GM19468 (cell line): ENCODE data around the gene MSX1.

ENCODE experiments used
- ATAC-seq: cut with Tn5 transposase; IDR thresholded peaks from one replicate; pipeline ENCODE4 v1.9.1; 2021; ENCODE audit warnings: mild to moderate bottlenecking, moderate library complexity, moderate number of reproducible peaks; ENCODE audit not compliant: unreplicated experiment; ENCODE audit errors: extremely low read depth

The MSX1 gene

GRCh38 chr4:4868040-4868757 is 8.7 kb downstream of the MSX1 start:
- ATAC-seq, result no peak

DNA sequence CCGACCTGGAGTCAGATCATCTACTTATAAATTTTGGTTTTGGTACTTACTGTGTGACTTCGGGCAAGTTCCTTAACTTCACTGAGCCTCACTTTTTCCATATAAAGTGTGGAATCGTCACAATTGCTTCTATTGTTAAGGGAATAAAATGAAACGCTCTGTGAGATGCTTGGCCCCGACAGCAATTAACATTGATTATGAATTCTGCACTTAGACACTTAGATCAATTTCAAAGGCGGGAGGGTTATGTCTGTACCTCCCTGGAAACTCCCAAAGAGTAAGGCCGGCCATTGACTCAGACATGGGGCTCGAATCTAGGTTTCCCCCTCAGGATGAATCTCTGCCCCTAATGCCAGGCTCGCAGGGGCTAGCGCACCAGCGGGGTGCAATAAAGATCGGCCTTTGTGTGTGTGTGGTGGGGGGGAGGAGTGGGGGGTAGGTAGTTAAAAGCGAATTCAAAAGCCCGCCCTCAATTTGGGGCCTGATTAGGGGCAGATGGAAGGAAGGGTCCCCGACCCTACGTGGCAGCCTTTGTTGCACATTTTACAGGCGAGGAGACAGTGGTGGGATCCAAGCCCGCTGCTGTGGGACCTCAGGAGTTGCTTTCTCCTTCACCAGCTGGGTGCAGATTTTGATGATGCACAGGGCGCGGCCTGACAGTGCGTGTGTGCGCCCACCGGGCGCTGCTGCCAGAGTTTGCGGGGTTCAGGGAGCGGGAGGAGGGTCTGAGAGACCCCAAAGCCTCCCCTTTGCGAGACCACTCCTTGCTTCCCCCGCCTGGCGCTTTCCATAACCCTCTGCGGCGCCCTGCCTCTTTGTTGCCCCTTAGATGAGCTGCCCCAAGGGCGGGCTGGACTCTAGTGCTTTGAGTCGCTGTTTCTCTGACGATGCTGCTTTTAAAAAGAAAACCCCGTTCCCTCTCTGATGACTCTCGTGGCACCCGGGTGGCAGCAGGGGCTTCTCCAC is 9.6 kb downstream of the MSX1 start:
- ATAC-seq, result no peak

DNA sequence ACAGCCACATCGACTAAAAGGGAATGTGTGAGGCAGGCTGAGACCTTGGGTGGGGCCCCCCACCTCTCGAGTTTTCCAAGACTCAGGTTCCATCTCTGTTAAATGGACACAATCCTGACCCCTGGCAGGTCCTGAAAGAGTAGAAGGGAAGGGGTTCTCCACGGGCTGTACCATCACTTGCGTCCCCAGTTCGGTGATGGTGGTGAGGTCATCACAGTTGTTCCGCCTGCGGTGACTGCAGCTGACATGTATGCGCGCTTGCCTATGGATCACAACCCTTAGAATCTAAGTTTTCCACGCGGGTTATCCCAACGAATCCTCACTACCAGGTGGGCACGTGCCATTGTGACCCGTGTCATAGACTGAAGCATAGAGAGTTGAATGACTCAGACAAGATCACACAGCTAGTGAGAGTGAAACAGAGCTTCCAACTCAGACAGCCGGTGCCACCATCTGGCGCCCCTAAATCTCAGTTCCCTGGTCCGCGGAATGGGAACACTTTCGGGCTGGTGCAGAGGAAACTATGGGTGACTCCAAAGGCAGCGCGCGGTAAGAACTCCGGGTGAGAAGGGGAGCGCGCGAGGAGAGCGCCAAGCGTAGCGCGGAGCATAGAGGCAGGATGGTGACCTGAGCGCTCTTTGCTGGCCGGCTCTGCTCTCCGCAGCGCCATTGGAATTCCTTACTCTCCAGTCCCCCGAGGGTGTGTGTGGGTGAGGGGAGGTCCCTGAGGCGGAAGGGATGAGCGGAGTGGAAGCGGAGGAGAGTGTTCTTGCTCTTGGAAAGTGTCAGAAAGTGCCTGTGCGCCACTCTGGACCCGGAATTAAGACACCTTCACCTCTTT is 10.5 kb downstream of the MSX1 start:
- ATAC-seq, result no peak

- ATAC-seq, result no peak
Observed at GRCh38 chr4:4870576-4871241, 11.2 kb downstream of the MSX1 start.

DNA sequence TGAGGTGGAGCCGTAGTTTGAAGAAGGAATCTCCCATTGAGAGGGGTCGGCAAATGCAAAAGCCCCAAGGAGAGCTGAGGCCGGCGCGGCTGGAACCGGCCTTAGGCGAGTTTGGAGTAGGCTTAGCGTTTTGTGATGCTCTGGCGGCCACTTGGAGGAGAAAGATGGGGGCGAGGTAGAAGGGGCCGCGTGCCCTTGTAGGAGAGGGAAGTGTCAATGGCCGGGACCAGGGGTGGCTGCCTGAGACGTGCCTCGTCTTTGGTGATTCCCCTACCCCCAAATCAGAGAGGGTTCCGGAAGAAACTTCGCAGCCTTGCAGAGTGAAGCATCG is 11.7 kb downstream of the MSX1 start:
- no peak for ATAC-seq

DNA sequence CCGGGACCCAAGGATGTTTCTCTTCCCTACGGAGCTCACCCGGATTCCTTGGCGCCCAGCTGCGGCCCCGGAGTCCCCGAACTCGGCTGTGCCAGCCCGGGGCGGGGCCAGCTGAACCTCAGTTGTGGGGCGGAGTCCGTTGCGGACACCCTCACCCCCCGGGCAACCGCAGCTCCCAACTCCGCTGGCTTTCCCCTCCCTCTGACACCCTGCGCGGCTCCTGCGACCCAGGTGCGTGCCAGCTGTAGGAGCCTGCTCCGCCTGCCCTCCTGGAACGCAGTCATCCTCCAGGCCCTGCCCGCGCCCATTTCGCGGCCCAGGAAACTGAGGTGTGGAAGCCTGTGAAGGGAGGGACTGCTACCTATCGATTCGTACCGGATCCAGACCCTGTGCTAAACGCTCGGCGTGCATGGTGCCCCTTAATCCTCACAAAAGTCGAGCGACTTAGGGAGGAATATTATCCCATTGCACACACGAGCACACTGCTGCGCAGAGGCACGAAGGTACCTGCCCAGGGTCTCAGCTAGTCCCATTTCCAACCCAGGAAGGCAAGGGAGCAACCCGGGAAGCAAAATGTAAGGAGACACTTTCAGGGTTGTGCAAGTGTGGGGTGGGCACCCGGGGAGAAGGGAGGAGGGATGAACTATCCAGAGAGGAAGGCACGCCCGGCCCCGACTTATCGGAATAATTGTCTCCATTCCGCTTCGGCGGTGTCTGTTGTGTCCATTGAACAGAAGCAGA is 12.3 kb downstream of the MSX1 start:
- no peak for ATAC-seq

DNA sequence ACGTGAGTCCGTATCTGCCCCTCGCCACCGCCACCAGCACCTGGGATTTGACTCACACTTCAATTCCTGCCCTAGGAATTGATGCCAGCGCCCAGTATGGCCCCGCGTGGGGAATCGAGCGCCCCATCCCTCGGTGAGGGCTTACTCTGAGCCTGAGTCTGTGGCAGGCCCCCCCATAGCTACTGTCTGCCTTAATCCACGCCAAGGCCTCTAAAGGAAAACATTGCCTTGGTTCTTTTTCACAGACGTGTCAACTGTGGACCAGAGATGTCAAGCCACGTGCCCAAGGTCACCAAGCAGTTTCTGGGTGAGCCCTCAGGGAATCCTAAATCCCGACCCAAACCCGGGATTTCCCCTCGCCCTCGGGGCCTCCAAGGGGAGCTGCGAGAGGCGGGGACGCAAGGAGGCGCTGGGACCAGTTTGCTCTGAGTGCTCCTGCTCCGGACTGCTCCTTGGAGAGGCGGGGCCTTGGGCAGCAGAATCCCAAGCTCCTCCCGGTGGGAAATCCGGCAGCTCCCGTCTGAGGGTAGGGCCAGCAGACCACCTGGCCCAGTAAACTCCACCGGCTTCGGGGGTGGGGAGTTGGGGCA is 12.9 kb downstream of the MSX1 start:
- ATAC-seq, result no peak

- no peak for ATAC-seq
Observed at GRCh38 chr4:4873203-4873602, 13.7 kb downstream of the MSX1 start.

DNA sequence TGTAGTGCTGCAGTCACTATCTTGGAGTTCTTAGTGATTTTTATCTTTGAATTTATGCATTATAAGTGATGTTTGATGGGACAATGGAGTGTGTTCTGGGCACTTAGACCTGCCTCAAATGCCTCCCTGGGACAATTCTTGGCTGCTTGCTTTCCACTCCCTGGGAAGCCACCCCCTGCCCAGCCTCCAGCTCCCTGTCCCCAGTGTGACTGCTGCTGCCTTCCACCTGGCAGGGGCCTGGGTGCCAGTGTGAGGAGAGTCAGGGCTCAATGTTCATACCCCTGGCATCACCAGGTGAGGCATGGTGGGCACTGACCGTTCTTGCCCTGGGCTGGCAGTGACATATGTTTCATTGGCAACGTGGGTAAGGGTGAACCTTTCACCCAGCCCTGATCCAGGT is 14.8 kb downstream of the MSX1 start:
- no peak for ATAC-seq

DNA sequence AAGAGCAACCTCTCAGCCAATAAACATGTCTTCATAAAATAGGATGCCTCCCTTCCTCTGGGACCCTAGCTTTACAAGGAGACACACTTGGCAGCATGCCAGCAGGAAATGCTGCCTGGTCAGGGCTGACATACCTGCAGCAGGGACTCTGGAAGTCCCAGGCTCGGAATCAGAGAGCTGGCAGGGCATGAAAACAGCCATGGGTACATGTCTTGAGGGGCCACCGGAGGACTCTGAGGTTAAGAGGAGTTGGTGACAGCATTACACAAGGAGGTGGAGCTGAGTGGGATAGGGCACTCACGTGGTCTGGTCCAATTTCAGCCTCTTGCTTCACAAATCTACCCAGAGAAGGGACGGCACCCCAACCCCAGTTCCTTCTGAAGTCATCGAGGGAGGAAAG is 15.7 kb downstream of the MSX1 start:
- ATAC-seq, result no peak

GRCh38 chr4:4875611-4876010 is 16.1 kb downstream of the MSX1 start:
- no peak for ATAC-seq

DNA sequence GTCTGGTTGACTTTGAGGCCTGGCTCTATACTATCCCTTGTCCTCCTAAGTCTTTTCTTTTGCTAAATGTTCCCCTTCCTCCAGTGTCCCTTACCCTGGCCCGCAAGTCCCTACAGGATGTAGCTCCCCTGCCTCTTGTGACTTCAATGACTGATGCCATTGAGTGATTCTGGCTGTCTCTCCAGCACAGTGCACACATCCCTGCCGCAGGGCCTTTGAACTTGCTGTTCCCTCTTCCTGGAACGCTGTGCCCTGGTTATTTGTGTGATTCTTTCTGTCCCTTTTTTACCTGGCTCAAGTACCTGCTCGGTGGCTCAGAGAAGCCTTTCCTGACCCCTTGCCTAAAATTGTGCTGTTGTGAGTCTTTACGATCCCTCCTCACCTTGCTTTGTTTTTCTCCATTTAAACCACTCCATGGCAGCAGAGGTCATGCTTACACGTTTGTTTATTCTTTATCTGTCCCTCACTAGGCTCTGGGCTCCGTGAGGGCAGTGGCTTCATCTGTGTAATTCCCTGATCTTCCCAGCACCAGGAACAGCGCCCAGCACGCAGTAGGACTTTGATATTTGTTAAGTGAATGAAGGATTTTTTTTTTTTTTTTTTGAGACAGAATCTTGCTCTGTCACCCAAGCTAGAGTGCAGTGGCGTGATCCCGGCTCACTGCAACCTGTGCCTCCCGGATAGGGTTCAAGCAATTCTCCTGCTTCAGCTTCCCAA is 17.6 kb downstream of the MSX1 start:
- no peak for ATAC-seq

DNA sequence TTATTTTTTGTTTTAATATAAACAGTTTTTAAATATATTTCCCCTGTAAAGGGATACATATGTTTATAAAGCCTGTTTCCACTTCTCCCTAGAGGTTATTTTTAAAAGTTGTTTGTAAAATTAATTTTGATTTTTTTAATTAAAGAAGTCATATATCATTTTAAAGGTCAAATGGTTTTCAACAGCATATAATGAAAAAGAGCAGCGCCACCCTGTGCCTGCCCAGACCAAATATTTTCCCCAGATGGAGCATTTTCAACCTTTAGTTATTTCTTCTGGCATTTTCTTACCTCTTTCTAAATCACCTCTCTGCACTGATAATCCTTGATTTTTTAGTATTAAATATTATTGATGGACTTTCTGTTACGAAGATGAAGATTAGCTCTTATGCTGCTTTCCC is 21.0 kb downstream of the MSX1 start:
- no peak for ATAC-seq

- ATAC-seq, result no peak
Observed at GRCh38 chr4:4881432-4881831, 22.0 kb downstream of the MSX1 start.

DNA sequence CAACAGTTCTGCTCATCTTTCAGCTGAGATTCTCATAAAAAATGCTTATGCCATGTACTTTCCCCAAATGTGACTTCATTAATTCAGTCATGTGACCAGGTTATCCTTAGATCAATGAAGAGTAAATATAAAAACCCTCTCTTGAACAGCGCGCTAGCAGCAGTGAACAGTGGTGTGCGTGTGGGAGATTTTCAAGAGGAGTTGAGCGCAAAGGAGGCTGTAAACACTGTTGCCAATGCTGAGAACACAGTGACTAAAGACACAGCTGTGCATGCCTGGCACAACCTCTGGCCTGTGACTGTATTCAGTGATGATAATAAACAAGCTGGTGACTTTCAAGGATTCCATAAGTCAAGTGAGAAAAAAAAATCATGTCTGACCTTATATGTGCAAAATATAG is 25.1 kb downstream of the MSX1 start:
- no peak for ATAC-seq

- no peak for ATAC-seq
Observed at GRCh38 chr4:4887426-4887825, 28.0 kb downstream of the MSX1 start.

DNA sequence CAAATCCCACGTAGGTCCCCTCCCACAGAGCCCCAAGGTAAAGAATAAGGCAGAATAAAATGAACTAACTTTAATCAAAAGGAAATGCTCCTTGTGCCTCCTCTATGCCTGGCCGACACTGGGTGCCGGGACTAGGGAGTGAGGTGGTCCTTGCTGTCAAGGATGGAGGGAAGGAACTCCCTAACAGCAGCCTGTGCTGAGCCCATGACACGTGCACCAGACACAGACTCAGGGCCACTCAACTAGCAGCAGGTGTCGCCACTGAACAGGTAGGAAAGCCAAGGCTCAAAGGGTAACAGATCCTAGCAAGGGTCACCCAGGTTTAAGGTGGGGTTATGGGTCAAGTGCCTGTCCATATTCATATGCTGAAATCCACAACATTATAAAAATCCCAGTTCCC is 29.2 kb downstream of the MSX1 start:
- no peak for ATAC-seq

DNA sequence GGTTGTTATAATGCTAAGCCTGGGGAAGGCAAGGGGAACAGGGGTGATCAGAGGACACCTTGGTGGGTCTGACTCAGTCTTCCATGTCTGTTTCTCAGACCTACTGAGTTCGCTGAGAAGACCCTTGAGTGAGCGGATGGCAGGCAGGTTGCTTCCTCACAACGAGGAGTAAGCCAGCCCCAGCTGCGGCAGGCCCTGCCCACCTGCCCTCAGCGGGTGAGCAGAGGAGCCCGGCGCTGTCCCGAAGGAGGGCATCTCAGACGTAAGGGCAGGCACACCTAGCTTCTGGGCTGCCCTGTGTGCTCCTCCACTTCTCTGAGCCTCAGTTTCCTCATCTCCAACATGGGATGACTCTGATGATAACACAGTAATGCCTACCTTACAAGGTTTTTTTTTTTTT is 30.3 kb downstream of the MSX1 start:
- no peak for ATAC-seq
